CD4-positive, alpha-beta T cell (primary cell): ENCODE measurements around the gene EMILIN3. TPM values are rescaled to one million over a fixed set of nuclear protein-coding genes. Genes with fewer than 3 reads are reported as not detected.

Experiments
- ATAC-seq: fragments of 200-7000 bp; cut with Tn5 transposase; one replicate; pipeline ENCODE4 v1.10.0; 2022; ENCODE audit warnings: mild to moderate bottlenecking; ENCODE audit not compliant: poor library complexity
- CTCF ChIA-PET: fragments of 350-600 bp; sonication (Branson Sonifier 250); formaldehyde crosslinking; loops from one replicate; lab custom pipeline; 2021; ENCODE audit warnings: antibody characterized with exemption, inconsistent platforms; lab: Charles Lee
- POLR2A ChIA-PET: fragments of 350-600 bp; sonication (Branson Sonifier 250); formaldehyde crosslinking; loops from one replicate; lab custom pipeline; 2021; ENCODE audit warnings: antibody characterized with exemption, inconsistent platforms; lab: Charles Lee
- DNase-seq, 14 experiments: peaks; one replicate each; pipeline ENCODE4 v3.0.0-alpha.2; 2013 to 2020; ENCODE audit warnings: mixed read lengths in 2 of 14
- H3K27ac ChIP-seq, 2 donors: one replicate each; pipeline versions ENCODE4 v1.5.1 to v1.7.0; 2013; ENCODE audit warnings: low read length in 2 of 2, low read depth in 1 of 2, mild to moderate bottlenecking in 1 of 2
- H3K27me3 ChIP-seq, 2 experiments: 1 replicate in 1 of 2; 2 replicates in 1 of 2; pipeline versions ENCODE4 v1.6.1 to v1.7.0; 2013; ENCODE audit warnings: low read length in 2 of 2, control low read depth in 1 of 2, mild to moderate bottlenecking in 1 of 2, moderate library complexity in 1 of 2; ENCODE audit not compliant: insufficient read depth in 2 of 2, control insufficient read depth in 1 of 2
- H3K36me3 ChIP-seq: one replicate; pipeline ENCODE4 v1.6.1; 2013; ENCODE audit warnings: low read length, control low read depth; ENCODE audit not compliant: insufficient read depth
- H3K4me1 ChIP-seq: one replicate; pipeline ENCODE4 v1.6.1; 2013; ENCODE audit warnings: low read length, control low read depth; ENCODE audit not compliant: insufficient read depth
- H3K4me3 ChIP-seq: one replicate; pipeline ENCODE4 v1.5.1; 2013; ENCODE audit warnings: mild to moderate bottlenecking, low read length, moderate library complexity
- H3K9me3 ChIP-seq, 2 experiments: 1 replicate in 1 of 2; 2 replicates in 1 of 2; pipeline versions ENCODE4 v1.6.1 to v1.7.0; 2013; ENCODE audit warnings: low read length in 2 of 2, mild to moderate bottlenecking in 2 of 2, control low read depth in 1 of 2, moderate library complexity in 1 of 2; ENCODE audit not compliant: control insufficient read depth in 1 of 2, insufficient read depth in 1 of 2
- H3K27ac Mint-ChIP-seq: one replicate; pipeline ENCODE4 v1.8.0; 2020; ENCODE audit warnings: mixed read lengths
- H3K27me3 Mint-ChIP-seq: one replicate; pipeline ENCODE4 v1.8.0; 2021; ENCODE audit warnings: mixed read lengths
- H3K36me3 Mint-ChIP-seq: one replicate; pipeline ENCODE4 v1.8.0; 2021; ENCODE audit warnings: low read depth, mixed read lengths
- H3K4me1 Mint-ChIP-seq: one replicate; pipeline ENCODE4 v1.8.0; 2021; ENCODE audit warnings: low read depth, mixed read lengths
- H3K4me3 Mint-ChIP-seq: one replicate; pipeline ENCODE4 v1.8.0; 2020; ENCODE audit warnings: mild to moderate bottlenecking, mixed read lengths
- H3K9me3 Mint-ChIP-seq: one replicate; pipeline ENCODE4 v1.8.0; 2020; ENCODE audit warnings: mixed read lengths
- CTCF ChIP-seq: fragments of 200-600 bp; IDR thresholded peaks from one replicate; pipeline ENCODE4 v1.8.0; 2022; ENCODE audit warnings: antibody characterized with exemption, mild to moderate bottlenecking
- intact Hi-C, 2 experiments: fragments of 100-400 bp; cut with DNase I in 1 of 2; cut with micrococcal nuclease in 1 of 2; formaldehyde crosslinking; loops; one replicate each; pipeline versions ENCODE4 v1.15.1 to v1.9.0; 2023 to 2025; cut with DNase I, micrococcal nuclease
- total RNA-seq, 174 experiments: library from RNA in 2 of 174; stranded (reverse) in 2 of 174; gene quantifications; one replicate each; pipeline ENCODE4 v1.2.3 and lab custom pipeline; 2021 to 2026

EMILIN3 gene
- total RNA-seq, 2 experiments from 2014 or later: 0.11 to 0.22 TPM

- H3K27ac Mint-ChIP-seq: no peak overlapping the region
Measured at GRCh38 chr20:41349943-41350342, 16.7 kb downstream of the EMILIN3 start.

DNA sequence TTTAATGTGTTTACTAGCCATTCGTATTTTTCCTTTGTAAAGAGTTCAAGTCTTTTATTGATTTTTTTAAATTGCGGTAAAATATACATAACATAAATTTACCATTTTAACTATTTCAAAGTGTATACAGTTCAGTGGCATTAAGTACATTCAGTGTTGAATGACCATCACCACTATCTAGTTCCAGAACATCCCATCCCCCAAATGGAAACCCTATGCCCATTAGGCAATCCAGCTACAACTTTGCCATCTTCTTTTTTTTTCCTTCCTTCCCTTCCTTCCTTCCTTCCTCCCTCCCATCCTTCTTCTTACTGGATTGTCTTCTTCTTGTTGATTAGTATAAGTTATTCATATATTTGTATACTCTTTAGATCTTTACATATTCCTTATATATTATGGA lies 17.4 kb downstream of the EMILIN3 start:
- Mint-ChIP-seq H3K36me3 (no peaks in the 10 kb centered on the region), H3K4me3 (no peak overlapping the region), H3K9me3 (no peaks in the 10 kb centered on the region), H3K4me1 (no peaks in the 10 kb centered on the region), H3K27ac (no peak overlapping the region), H3K27me3 (no peaks in the 10 kb centered on the region)
- DNase-seq (no peak), ATAC-seq (no peak)
- Histone ChIP-seq H3K36me3 (no peaks in the 10 kb centered on the region), H3K4me3 (no peak overlapping the region), H3K4me1 (no peaks in the 10 kb centered on the region), H3K27me3 (no peaks in the 10 kb centered on the region), H3K9me3 (peaks cover 0 to 4% of the 10 kb centered on the region in 2 experiments), H3K27ac (no peak overlapping the region)
- POLR2A ChIA-PET: no interaction called here
- intact Hi-C loops: no loop called here
- no peak for TF ChIP-seq CTCF
- CTCF ChIA-PET: no interaction called here

More at GRCh38 chr20:41349943-41350342, 16.7 kb downstream of the EMILIN3 start:
- H3K27ac ChIP-seq: no peak overlapping the region
- no peak for TF ChIP-seq CTCF
- no peaks in the 10 kb centered on the region for H3K4me1 Mint-ChIP-seq
- H3K4me3 ChIP-seq: no peak overlapping the region
- H3K36me3 ChIP-seq: no peaks in the 10 kb centered on the region
- intact Hi-C loops: no loop called here
- H3K4me3 Mint-ChIP-seq: no peak overlapping the region
- DNase-seq (no peak), ATAC-seq (no peak)
- no peaks in the 10 kb centered on the region for H3K27me3 ChIP-seq
- H3K36me3 Mint-ChIP-seq: no peaks in the 10 kb centered on the region
- CTCF ChIA-PET: no interaction called here
- no peaks in the 10 kb centered on the region for H3K27me3 Mint-ChIP-seq
- H3K9me3 Mint-ChIP-seq: no peaks in the 10 kb centered on the region
- H3K9me3 ChIP-seq: peaks cover 0 to 4% of the 10 kb centered on the region in 2 experiments
- no peaks in the 10 kb centered on the region for H3K4me1 ChIP-seq
- POLR2A ChIA-PET: no interaction called here

GRCh38 chr20:41348430-41349172 lies 18.0 kb downstream of the EMILIN3 start:
- Mint-ChIP-seq H3K9me3 (no peaks in the 10 kb centered on the region), H3K27me3 (no peaks in the 10 kb centered on the region), H3K36me3 (no peaks in the 10 kb centered on the region), H3K4me3 (no peak overlapping the region), H3K4me1 (no peaks in the 10 kb centered on the region), H3K27ac (no peak overlapping the region)
- no peaks in the 10 kb centered on the region for H3K4me1 ChIP-seq
- H3K9me3 ChIP-seq: peaks cover 0 to 4% of the 10 kb centered on the region in 2 experiments
- H3K27ac ChIP-seq: no peak overlapping the region
- ATAC-seq: no peak
- no peak overlapping the region for H3K4me3 ChIP-seq
- H3K27me3 ChIP-seq: no peaks in the 10 kb centered on the region
- intact Hi-C loops: no loop called here
- DNase-seq: no peak
- POLR2A ChIA-PET: no interaction called here
- no peak for TF ChIP-seq CTCF
- CTCF ChIA-PET: no interaction called here
- H3K36me3 ChIP-seq: no peaks in the 10 kb centered on the region
